Stomach (tissue), 4 donors: ENCODE measurements around the gene PLEKHF1.

ENCODE experiments used
- CTCF ChIP-seq, 7 experiments: fragments of 450-650 bp in 4 of 7; fragments of 200-600 bp in 3 of 7; sonication (generic) in 3 of 7; IDR thresholded peaks; one replicate each; pipeline ENCODE4 v1.5.1; 2016 to 2019; ENCODE audit warnings: antibody characterized with exemption in 7 of 7, control low read depth in 2 of 7, mild to moderate bottlenecking in 1 of 7
- POLR2A ChIP-seq, 4 donors: fragments of 450-650 bp; IDR thresholded peaks; one replicate each; pipeline ENCODE4 v1.6.1; 2016; ENCODE audit warnings: antibody characterized with exemption in 4 of 4, control low read depth in 2 of 4, mild to moderate bottlenecking in 1 of 4, moderate library complexity in 1 of 4

GRCh38 chr19:29620931-29621351, 44.3 kb upstream of the PLEKHF1 start:
- no peak for TF ChIP-seq POLR2A (IDR thresholded peaks at IDR 0.05)
- TF ChIP-seq CTCF (IDR thresholded peaks at IDR 0.05), result no peak
